A172 (cell line): Measurements from ENCODE around the gene RTN4RL2. TPM values are rescaled to one million over a fixed set of nuclear protein-coding genes. Genes with fewer than 3 reads are reported as not detected.

Source experiments
- DNase-seq: peaks from one replicate; pipeline ENCODE4 v3.0.0-alpha.2; 2015; ENCODE audit warnings: low spot score
- total RNA-seq: library from RNA; depleted of rRNA; stranded (reverse); fragments of >200 nt; shearing (Covaris generic); gene quantifications from 2 replicates; pipeline ENCODE4 v1.2.3, GENCODE V29; 2014

RTN4RL2 gene
- total RNA-seq, 1 experiment from 2014 or later, result 0.64 TPM

DNA sequence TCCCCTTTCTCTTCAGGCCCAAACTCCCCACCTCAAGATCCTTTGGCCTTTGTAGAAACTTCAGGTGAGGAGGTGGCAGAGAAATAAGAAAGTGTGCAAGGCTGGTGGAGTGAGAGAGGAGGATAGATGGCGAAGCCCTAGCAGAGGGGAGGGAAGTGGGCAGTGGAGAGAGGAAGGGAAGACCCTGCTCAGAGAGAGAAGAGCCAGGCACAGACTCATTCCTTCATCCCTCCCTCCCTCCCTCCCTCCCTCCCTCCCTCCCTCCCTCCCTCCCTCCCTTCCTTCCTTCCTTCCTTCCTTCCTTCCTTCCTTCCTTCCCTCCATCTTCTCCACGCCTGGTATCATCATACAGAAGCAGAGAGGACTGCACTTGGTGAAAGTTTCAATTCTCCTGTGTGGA lies 21.0 kb downstream of the RTN4RL2 start:
- no peak for DNase-seq

DNA sequence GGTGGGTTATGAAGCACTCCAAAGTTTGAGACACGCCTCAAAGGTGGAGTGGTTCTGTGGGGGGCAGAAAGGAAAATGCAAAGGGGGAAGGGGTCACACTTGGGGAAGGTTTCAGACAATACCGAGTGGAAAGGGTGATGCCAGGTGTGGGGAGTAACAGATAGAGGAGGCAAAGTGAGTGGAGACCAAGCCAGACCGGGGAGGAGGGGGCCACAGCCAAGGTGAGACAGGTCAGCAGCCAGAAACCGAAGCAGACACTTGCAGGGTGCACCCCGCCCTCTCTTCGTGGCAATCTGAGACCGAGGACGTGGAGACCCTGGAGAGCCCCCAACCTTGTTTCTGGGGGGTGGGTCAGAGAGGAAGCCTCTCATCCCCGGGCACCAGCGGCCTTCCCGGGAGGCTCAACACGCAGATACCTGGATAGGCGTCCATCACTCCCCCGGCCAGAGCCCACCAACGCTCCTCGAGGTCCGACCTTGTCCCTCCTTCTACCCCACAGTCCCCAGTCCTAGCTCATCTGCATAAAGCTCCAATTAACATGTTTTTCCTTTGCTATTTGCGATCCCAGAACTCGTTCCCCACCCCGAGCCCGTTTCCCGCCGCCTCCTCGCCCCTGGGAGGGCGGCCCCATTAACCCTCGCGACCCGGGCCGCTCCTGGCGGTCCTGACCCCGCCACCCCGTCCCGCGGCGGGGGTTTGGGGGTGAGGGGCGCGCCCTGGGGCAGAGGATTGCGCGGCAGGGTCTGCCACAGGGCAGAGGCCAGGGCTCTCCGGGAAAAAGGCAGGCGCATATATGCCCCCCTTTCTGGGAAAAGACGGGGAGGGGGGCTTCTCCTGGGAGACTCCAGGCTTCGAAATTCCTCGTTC lies 21.8 kb downstream of the RTN4RL2 start:
- DNase-seq, result no peak

DNA sequence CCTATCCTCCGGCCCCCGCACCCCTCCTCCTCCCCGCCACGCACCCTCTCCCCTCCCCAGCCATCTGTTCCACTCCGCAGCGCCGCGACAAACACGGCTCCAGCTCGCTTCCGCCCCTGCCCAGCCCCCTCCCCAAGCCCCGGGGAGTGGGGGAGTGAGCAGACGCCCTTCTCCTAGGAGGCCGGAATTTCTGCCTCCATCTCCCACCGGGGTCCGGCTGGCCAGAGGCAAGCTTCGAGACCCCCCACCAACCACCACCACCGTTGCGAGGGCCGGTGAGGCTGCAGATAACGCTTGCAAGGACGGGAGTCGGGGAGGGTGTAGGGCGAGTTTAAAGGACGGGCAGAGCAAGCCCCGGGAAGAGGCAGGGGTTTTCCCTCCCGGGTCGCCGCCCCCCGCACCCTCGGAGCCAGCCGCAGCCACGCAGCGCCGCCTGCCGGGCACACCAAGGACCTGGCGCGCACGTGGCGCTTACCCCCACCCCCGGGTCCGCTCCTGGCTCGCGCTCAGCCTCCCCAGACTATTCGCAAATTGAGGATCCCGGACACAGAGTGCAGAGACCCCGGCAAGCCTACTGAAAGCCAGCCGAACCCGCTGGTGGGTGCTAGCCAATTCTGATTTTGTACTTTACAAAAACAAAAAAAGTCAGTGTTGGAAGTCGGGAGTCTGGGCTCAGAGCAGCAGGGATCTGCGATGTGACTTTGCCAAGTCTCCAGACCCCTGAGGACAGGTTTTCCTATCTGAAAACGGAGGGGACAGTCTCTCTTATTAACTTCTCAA lies 22.6 kb downstream of the RTN4RL2 start:
- peak; percentile 10 for DNase-seq

DNA sequence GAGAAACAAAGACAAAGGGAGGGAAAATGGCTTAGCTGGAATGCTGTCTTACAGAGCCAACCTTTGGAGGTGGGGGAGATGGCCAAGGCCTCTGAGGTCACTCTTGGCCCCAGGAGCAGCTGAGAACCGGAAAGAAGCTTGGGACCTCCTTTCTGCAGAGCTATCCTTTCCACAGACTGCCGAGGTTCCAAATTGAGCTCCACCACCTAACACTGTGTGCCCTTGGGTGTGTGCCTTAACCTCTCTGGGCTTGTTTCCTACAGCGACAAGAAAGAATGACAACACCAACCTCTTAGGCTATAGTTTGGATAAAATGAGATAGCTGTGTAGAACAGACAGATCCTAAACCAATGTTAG lies 23.2 kb downstream of the RTN4RL2 start:
- no peak for DNase-seq

DNA sequence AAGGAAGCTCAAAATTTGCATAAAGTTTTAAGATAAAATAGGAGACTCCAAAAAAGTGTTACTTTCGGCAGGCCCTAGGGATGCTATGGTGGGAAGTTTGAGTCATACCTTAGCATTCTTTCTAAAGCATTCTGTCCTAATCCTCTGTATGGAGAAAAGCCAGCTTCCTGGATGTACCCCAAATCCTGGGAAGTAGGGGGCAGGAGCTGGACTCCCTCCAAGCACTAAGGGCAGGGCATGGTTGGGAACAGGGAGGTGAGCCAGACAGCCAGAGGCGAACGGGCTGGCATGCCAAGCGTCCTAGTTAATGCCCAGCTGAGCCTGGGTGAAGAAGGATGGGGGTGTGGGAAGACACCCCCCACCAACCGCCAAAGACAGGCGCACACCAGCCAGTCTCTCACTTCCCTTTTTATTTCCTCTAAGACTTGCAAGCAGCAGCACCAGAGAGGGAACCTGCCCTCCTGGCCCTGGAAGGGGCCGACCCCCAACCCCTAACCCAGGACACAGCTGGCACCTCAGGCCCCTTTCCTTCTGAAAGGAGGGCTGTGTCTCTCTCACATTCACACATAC lies 23.9 kb downstream of the RTN4RL2 start:
- no peak for DNase-seq

DNA sequence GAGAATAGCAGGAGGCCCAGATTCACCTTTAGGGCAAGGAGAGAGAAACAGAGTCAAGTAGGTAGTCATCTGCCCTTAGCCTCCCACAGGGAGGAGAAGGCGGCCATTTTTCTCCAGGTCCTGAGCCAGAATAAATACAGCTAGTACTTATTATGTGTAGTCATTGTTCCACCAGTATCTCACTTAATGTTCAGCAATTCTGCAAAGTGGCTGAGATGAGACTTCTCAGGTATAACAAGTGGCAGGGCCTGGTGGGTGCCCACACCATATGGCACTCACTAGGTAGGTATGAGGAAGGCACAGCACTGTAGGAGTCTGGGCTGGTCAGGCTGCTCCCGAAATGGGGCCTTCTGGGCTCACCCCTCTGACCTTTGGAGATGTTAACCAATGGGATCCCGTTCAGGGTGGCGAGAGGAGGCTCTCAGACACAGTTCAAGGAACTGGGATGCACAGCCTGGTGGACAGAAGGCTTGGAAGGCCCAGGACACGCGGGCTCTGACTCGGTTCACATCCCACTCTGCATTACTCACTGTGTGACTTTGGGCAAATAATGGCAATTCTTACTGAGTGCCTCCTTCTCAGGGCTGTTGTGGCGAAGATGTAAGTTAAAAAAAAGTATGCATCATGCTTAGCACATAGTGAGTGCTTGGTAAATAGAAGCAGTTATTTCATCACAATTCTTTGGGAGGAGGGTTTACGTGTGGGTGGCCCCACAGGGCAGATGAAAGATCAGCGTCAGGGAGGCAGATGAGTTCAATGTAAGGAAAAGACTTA lies 25.1 kb downstream of the RTN4RL2 start:
- DNase-seq, result no peak

DNA sequence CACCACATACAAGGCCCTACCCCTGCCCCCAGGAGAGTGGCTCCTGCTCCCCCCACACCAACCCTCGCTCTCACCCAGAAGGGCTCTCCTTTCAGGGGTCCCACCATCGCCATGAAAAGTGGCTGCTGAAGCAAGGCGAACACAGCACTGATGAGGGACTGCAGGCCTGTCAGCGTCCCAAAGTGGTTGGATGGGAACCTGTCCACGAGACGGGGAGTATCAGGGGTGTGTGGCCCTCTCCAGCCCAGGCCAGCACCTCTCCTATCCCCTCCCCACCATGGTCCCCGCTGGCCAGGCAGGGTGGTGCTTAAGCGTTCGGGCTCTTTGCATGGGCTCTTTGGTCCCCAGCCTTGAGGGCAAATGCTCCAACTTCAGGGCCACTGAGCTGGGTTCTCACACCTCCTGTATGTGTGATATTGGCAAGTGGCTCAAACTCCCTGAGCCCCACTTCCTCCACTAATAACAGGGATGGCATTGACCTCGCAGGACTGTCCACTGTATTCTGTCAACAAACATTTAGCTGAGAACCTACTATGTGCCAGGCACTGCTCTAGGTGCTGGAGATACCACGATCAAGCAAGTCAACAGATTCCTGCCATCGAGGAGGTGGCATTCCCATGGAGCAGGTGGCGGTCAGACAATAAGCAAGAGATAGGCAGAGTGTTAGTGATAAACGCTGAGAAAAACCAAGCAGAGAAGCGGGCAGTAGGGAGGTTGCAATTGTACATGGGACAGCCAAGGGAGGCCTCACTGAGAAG lies 26.9 kb downstream of the RTN4RL2 start:
- DNase-seq, result no peak

DNA sequence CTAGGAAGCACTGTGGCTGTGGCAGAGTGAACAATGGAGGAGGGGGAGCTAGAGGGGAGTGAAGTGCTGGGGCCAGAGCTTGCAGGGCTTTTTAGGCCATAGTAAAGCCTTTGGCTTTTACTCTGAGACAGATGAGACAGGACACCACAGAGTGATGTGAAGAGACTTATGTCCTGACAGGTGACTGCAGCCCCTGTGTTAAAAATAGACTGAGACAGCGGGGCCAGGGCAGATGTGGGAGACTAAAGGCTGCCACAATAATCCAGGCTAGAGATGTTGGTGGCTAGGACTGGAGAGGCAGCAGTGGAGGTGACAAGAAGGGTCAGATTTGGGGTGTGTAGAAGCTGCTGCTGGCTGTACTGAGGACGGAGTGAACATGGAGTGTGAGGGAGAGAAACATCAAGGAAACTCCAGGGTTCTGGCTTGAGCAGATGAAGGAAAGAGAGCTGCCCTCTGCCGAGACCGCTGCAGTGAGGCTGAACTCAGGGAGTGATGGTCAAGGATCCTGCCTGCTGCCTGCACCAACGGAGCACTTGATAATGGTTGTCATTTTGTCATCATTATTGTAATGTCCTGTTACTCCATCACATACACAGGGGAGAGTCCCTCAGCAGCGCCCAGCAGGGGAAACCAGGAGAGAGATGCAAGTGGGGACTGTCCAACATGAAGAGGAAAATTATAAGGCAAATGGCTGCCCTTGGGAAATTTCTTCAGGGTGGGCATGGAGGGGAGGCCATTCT lies 27.8 kb downstream of the RTN4RL2 start:
- DNase-seq, result no peak

DNA sequence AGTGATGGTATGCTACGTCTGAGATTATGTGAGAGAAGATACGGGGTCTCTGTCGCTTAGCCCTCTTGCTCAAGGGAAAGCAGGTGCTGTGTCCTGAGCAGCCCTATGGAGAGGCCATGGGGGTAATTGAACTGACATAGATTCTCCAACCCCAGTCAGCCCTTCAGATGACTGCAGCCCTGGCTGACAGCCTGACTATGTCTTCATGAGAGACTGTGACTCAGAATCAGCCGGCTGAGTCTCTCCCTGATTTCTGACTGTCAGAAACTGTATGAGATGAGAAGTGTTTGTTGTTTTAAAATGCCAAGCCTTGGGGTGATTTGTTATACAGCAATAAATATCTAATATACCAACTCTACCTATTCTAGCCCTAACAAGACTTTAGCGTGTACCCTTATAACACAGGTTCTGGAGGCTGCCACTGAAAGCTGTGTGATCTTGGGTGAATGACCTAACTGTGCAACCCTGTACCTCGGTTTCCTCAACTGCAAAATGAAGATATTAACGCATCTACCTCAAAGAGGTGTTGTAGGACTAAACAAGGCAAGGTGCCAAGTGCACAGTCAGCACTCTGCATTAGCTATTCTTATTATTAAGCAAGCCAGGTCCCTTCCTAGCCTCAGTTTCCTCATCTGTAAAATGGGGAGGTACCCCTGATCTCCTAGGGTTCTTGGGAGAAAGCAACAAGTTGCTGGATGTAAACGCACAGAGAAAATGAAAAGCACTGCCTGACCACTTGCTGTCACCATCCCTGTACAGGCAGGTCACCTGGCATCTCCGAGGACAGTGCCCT lies 30.3 kb downstream of the RTN4RL2 start:
- no peak for DNase-seq

DNA sequence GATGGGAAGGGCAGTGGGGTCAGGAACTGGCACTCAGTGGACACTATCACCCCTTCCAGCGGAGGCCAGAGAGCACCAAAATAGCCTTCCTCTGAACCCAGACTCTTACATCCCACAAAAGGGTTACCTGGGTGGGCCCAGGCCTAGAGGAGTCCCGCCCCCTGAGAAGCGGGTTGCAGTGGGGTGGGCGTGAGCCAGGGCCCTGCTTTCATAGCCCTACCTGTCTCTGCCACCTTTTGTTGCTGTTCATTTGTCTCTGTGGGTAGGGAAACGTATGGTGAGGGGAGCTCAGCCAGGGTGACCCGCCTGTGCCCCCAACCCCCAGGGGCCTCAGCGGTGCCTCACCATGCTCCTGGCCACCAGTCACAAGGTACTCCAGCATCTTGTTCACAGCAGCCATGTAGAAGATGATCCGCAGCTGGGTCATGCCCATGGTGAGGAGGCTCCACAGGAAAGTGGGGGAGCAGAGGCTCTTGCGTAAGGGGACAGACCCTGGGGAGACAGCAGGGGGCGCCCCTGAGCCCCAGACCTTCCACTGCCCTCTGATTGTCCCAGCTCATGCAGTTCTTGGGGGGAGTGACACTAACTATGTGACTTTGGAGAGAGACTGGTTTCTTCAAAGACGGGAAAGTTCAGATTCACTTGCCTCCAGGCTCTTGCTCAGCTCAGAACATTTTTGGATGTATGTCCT lies 31.2 kb downstream of the RTN4RL2 start:
- no peak for DNase-seq

DNA sequence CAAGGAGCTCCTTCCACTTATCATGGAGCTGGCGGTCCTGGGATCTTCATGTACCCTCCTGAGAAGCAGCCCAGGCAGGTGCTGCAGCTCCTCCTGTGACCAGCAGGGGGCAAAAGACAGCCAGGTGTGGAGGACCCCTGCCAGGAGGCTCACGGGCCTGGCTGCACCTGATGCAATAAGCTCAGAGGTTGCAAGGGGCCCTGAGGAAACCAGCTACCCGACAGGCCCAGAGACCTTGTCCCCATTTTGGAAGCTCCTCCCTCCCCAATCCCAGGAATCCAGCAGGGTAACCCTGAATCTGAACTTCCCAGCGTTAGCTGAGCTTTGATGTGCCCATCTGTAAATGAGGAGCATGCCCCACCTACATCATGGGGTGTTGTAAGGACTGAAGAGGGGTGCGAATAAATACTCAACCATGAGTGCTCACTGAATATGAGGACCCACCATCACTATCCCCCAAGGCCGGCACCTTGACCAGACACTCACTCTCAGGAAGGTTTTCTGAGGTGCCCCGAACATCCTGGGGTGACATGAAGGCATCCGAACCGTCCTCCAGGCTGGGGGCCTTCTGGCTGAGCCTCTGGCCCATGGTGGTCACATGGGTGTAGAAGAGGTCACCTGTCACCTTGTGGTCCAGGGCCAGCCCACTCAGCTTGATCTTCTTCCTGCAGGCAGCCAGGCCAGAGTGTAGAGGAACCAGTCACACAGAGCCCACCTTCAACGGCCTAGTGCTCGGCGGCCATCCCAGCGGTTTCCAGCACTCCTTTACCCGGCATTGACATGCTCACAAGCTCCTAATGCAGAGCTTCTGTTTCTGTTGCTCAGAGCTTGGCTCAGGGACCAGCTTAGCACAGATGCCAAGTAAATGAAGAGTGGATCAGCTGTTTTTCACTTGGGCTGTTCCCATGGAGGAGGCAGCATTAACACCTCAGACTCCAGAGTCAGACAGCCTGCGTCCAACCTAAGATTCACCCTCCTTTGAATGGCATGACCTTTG lies 33.5 kb downstream of the RTN4RL2 start:
- DNase-seq, result no peak

DNA sequence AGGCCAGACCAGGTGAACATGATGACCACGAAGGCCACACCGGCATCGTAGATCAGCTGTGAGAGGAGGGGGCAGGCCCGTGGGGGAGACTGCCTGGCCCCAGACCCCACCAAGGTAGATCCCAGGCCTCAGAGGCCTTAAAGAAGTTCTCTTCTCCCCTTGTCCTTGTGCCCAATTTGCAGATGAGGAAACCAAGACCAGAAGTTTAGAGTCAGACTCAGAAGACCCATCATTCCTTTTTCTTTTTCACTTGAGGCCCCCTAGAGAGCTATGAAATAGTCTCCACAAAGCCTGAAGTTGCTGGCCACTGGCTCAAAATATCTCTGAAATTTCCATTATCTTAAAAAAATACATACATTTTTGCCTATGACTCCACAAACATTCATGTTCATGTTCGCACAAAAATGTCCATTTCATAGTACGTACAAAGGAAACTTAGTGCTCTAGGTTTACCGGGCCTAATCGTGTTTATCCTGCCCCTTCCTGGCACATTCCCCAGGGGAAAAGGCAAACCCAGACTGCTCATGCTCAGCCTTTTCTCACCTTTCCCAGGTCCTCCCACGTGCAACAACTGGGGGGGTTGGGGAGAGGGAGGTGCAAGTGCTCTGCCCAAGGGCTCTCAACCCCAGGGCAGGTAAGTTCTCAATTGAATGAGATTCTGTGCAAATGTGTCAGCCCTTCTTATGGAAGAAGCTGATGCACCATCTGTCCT lies 35.9 kb downstream of the RTN4RL2 start:
- no peak for DNase-seq

DNA sequence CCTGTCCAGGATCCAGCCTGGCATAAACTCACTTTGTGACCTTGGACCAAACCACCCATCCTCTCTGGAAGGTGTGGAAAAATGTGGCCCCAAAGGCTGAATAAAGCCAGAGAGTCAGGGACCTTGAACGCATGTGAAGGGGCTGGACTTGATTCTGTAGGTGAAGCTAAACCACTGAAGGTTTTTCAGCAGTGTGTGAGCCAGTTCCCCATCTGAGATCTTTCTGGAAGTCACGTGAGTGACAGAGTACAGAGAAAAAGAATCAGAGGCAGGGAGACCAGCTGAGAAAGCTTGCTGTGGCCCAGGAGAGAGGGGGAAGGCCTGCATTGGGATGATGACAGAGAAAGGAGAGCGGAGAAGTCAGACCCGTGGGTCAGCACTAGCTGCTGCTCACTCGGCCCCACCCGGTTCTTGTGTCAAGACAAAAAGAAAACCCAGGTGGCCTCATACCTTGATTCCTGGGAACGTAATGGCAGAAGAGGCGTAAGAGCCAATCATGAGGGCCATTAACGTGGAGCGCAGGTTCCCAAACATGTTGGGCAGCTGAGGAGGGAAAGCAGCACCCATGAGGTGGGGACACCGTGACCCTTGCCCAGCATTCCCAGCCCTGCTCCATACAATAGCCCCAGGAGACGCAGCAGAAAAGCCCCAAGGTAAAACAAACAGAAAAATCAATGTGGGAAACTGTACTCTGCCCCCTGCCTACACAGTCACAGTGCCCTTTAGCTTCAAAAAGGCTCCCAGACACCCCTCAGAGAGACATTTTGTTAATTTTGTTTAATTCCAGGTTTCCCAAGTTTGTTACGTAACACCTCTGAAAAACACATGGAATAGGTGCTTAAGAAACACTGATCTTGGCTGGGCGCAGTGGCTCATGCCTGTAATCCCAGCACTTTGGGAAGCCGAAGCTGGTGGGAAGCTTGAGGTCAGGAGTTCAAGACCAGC lies 37.2 kb downstream of the RTN4RL2 start:
- no peak for DNase-seq

DNA sequence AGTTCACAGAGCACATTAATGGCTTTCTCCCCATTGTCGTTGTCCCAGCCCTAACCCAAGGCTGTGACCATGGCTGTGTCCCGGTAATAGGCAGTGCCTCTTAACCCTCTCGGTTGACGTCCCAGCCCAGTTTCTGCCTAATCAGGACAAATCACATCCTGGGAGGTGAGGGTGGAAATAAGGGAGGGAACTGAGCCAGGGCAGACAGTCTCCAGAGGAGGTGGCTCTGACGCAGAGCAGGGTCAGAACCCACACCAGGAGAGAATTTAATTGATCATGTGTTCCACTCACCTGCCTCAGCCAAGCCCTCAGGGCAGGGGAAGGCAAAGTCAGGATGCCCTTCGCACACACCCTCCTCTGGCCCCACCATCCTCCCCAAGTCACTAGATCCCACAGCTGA lies 38.2 kb downstream of the RTN4RL2 start:
- no peak for DNase-seq

DNA sequence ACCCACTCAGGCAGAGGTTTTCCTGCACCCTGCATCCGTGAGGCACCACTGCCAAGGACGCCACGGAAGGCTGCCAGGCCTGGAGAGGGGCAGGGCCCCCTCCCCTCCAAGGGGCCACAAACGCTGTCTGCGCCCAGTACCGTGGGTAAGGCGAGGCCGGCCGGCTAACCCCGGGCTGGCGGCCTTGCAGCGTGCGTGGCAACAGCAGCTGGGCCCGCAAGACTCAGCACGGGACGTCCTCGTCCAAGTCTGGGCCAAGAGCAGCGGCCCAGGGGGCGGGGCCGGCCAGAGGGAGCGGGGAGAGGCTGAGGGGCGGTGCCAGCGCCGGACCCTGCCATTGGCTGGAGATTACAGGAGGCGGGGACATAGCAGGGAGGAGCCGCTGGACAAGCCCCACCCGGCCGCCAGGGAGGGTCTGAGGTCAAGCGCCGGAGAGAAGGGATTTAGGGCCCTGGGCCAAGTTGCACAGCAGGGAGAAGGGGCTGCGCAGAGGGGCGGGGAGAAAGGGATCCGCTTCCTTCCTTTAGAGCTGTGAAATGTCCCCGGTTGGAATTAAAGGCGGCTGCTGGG lies 39.2 kb downstream of the RTN4RL2 start:
- DNase-seq, result peak; percentile 79

DNA sequence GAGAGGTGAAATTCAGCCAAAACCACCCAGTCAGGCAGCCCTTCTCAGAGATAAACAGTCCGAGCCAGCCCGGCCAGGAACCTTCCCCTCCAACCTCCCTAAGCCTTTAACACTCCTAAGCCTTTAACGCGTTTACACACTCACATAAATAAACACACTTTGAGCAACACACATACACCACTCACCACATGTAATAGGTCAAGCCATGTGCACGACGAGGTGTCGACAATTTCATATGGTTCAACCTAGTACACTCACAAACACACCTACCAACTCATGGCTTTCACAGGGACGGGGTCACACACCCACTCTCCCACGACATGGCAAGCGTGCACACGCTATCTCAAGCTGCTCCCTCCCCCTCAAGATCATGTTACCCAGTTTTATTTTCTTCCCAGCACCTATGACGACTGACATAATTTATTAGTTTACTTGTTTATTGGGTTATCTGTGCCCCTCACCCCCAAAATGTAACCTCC lies 39.7 kb downstream of the RTN4RL2 start:
- no peak for DNase-seq
